ENCODE measurements around the gene RELCH.

- TF ChIP-seq SIN3A (IDR thresholded peaks at IDR 0.05; ENCODE audit: borderline replicate concordance, insufficient read depth, low read length) = no peak
- TF ChIP-seq, protein P1, sequence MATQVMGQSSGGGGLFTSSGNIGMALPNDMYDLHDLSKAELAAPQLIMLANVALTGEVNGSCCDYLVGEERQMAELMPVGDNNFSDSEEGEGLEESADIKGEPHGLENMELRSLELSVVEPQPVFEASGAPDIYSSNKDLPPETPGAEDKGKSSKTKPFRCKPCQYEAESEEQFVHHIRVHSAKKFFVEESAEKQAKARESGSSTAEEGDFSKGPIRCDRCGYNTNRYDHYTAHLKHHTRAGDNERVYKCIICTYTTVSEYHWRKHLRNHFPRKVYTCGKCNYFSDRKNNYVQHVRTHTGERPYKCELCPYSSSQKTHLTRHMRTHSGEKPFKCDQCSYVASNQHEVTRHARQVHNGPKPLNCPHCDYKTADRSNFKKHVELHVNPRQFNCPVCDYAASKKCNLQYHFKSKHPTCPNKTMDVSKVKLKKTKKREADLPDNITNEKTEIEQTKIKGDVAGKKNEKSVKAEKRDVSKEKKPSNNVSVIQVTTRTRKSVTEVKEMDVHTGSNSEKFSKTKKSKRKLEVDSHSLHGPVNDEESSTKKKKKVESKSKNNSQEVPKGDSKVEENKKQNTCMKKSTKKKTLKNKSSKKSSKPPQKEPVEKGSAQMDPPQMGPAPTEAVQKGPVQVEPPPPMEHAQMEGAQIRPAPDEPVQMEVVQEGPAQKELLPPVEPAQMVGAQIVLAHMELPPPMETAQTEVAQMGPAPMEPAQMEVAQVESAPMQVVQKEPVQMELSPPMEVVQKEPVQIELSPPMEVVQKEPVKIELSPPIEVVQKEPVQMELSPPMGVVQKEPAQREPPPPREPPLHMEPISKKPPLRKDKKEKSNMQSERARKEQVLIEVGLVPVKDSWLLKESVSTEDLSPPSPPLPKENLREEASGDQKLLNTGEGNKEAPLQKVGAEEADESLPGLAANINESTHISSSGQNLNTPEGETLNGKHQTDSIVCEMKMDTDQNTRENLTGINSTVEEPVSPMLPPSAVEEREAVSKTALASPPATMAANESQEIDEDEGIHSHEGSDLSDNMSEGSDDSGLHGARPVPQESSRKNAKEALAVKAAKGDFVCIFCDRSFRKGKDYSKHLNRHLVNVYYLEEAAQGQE (IDR thresholded peaks at IDR 0.05; ENCODE audit: insufficient read depth in 1 of 2, low read depth in 2 of 2, low read length in 2 of 2) = no peak
- TF ChIP-seq POLR2AphosphoS5 (IDR thresholded peaks at IDR 0.05; ENCODE audit: low read depth, low read length) = no peak
- no peak for TF ChIP-seq TAF1 (IDR thresholded peaks at IDR 0.05; ENCODE audit: borderline replicate concordance, insufficient read depth, low read length)
- no peak for TF ChIP-seq FOXP2 (optimal IDR thresholded peaks at IDR 0.05; ENCODE audit: borderline replicate concordance, extremely low read depth, extremely low read length, insufficient read depth)
Observed at GRCh38 chr18:62294073-62294472, 107.0 kb downstream of the RELCH start.
